ENCODE results near the gene THOC7. TPM values are rescaled to one million over a fixed set of nuclear protein-coding genes. Genes with fewer than 3 reads are reported as not detected.
A peak's percentile ranks its signal among the peaks of the same experiment; 100 is the strongest.

THOC7 gene
- total RNA-seq, 4 donors from 2014 or later: 37.1 to 46.8 (median 44.9) TPM

DNA sequence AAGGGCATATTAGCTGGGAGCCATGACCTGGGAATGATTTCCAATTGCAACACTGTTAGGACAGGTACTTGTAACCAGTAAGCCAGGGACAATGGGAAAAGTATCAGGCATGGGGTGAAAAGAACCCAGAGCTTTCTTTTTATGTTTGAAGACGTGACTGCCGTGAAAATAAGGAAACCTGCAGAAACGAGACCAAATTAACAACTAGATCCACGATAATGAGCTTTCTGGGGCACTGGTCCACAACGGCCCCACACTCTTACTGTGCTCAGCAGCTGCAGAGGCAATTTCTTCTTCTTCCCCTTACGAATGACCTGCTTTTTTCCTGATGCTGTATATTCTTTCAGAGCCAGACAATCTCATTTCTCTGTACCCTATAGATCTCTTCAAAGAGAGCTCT is 33.1 kb downstream of the THOC7 start:
- TF ChIP-seq POLR2A (IDR thresholded peaks at IDR 0.05): no peak
- TF ChIP-seq, protein P1, sequence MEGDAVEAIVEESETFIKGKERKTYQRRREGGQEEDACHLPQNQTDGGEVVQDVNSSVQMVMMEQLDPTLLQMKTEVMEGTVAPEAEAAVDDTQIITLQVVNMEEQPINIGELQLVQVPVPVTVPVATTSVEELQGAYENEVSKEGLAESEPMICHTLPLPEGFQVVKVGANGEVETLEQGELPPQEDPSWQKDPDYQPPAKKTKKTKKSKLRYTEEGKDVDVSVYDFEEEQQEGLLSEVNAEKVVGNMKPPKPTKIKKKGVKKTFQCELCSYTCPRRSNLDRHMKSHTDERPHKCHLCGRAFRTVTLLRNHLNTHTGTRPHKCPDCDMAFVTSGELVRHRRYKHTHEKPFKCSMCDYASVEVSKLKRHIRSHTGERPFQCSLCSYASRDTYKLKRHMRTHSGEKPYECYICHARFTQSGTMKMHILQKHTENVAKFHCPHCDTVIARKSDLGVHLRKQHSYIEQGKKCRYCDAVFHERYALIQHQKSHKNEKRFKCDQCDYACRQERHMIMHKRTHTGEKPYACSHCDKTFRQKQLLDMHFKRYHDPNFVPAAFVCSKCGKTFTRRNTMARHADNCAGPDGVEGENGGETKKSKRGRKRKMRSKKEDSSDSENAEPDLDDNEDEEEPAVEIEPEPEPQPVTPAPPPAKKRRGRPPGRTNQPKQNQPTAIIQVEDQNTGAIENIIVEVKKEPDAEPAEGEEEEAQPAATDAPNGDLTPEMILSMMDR (IDR thresholded peaks at IDR 0.05): no peak
- no peak for DNase-seq (ENCODE audit: low spot score in 2 of 2)
- WGBS, 2 donors: 71 to 74% methylated on average over 6 of the region's 6 CpGs
- H3K4me3 ChIP-seq (ENCODE audit: low read depth, poor library complexity, severe bottlenecking): no peak overlapping the region
- intact Hi-C loops (cut with DNase I; ENCODE audit: low total_unique reads): no loop called here

DNA sequence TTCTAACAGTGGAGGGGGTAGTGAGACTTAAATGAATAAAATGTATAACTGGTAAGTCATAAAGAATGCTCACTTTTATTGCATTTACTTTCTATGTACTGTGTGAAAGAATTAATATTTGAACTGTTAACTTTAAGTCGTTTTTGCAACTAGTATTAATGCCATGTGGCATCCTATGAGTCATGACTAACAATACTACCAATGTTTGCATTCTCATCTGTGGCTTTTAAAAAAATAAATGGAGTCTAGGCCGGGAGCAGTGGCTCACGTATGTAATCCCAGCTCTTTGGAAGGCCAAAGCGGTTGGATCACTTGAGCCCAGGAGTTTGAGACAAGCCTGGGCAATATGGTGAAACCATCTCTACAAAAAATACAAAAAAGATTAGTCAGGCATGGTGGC is 39.3 kb downstream of the THOC7 start:
- H3K4me3 ChIP-seq (ENCODE audit: low read depth, poor library complexity, severe bottlenecking): no peak overlapping the region
- intact Hi-C loops (cut with DNase I; ENCODE audit: low total_unique reads): no loop called here
- TF ChIP-seq, protein P1 (IDR thresholded peaks at IDR 0.05): no peak
- no peak for TF ChIP-seq POLR2A (IDR thresholded peaks at IDR 0.05)
- no peak for DNase-seq (ENCODE audit: low spot score in 2 of 2)
- WGBS, 2 donors: 46 to 69% methylated on average over 4 of the region's 4 CpGs

DNA sequence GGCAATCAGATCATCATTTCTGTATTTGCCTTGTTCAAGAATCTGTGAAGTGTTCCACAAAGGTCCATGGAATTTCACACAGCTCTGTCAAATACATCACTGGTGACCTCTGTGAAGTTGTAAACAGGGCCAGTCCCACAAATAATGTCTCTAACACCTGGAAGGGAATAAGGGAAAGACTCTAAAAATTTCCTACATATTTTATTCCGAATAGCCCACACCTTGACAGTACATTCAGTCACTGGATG is 44.5 kb downstream of the THOC7 start, which contains the start of gene C3orf49:
Gene C3orf49 (plus strand): TSS at position 149 of the 248 bp plus-strand sequence. CDS start 173 bp downstream, outside the sequence.
- WGBS, 2 donors: 95 to 96% methylated on average over 1 of the region's 1 CpG
- H3K4me3 ChIP-seq (ENCODE audit: low read depth, poor library complexity, severe bottlenecking): no peak within 1 kb of the TSS
- DNase-seq (ENCODE audit: low spot score in 2 of 2): no peak
- intact Hi-C loops (cut with DNase I; ENCODE audit: low total_unique reads): loop anchor here (5.0 kb wide), 1 partner anchor 467 kb away; no protein-coding TSS in a partner anchor
- TF ChIP-seq POLR2A (IDR thresholded peaks at IDR 0.05): no peak
- TF ChIP-seq, protein P1 (IDR thresholded peaks at IDR 0.05): no peak

DNA sequence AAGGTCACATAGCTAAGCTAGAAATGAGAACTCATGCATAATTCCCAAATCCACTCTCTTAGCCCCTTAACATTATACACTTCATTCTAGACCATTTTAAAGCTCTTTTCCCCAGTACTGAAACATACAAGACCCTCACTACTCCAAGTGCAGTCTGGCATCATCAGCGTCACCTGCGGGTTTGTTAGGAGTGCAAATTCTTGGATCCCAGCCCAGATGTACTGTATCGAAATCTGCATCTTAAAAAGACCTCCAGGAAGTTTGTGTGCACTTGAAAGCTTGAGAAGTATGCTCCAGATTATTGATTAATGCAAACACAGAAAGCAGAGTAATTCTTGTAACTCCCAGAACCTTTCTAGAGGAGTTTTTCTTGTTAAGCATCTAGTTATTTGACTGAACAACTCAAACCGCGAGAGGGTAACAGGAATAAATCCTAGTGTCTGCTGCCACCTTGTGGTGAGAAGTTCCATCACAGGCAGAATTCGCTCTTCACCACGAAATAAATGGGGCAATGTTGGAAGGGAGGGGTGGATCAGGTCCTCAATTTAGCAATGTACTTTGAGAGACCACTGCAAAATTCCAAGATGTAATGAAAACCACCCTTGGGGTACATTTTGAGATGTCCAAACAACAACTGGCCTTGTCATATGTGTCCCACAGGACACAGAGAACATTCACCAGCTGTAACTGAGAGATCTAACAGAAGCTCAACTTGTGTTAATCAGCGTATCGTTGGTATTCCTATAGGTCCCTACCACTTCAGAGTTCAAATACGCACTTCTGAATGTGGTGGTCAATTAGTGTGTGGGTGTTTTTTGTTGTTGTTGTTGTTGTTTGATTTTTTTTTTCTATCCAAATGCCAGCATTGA is 45.1 kb downstream of the THOC7 start:
- DNase-seq (ENCODE audit: low spot score in 2 of 2): peak; percentile 58 to 88
- intact Hi-C loops (cut with DNase I; ENCODE audit: low total_unique reads): loop anchor here (5.0 kb wide), 1 partner anchor 466 kb away; no protein-coding TSS in a partner anchor
- 29 to 32% methylated on average over 10 of the region's 10 CpGs for WGBS, 2 donors
- TF ChIP-seq POLR2A (IDR thresholded peaks at IDR 0.05): no peak
- TF ChIP-seq, protein P1 (IDR thresholded peaks at IDR 0.05): no peak
- H3K4me3 ChIP-seq (ENCODE audit: low read depth, poor library complexity, severe bottlenecking): no peak overlapping the region

DNA sequence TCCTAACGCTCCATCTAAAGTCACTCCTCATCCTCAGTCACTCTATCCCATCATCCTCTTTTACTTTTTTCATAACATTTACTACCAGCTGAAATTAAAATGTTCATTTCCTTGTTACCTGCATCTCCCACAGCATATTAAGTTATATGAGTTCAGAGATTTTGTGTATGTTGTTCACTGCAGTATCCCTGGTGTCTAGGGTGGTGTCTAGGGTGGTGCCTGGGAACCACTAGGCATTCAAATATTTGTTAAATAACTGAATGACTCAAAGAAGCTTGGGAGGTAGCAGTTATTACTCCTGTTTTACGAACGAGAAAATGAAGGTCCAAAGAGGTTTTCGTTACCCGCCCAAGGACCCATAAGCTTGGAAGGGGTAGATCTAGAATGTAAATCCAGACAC is 46.4 kb downstream of the THOC7 start:
- no peak overlapping the region for H3K4me3 ChIP-seq (ENCODE audit: low read depth, poor library complexity, severe bottlenecking)
- intact Hi-C loops (cut with DNase I; ENCODE audit: low total_unique reads): loop anchor here (5.0 kb wide), 1 partner anchor 465 kb away; no protein-coding TSS in a partner anchor
- 89 to 94% methylated on average over 5 of the region's 5 CpGs for WGBS, 2 donors
- DNase-seq (ENCODE audit: low spot score in 2 of 2): no peak
- TF ChIP-seq, protein P1 (IDR thresholded peaks at IDR 0.05): no peak
- TF ChIP-seq POLR2A (IDR thresholded peaks at IDR 0.05): no peak

Data from lower leg skin (tissue), 4 donors.